ENCODE measurements around the gene UGT1A8.
"Not testable (repeated sequence)": the region's sequence is repeated elsewhere in the genome, so short reads cannot be mapped to it uniquely, and the experiment has no call there.

The UGT1A8 gene

GRCh38 chr2:233681521-233682099 is 64.2 kb downstream of the UGT1A8 start, which contains the start of gene UGT1A7:
Gene UGT1A7 (plus strand): TSS chr2:233681901. CDS start chr2:233681938, 37 bp downstream.
- intact Hi-C loops (cut with DNase I): no loop called here

GRCh38 chr2:233684640-233685039 is 67.2 kb downstream of the UGT1A8 start:
- intact Hi-C loops (cut with DNase I): no loop called here
- DNase-seq: no peak

More at GRCh38 chr2:233681521-233682099, 64.2 kb downstream of the UGT1A8 start, which contains the start of gene UGT1A7:
- no peak for DNase-seq

GRCh38 chr2:233686928-233687327 is 69.5 kb downstream of the UGT1A8 start:
- intact Hi-C loops (cut with DNase I): no loop called here
- DNase-seq: no peak

GRCh38 chr2:233688341-233688740 is 70.9 kb downstream of the UGT1A8 start:
- DNase-seq: no peak
- intact Hi-C loops (cut with DNase I): no loop called here

GRCh38 chr2:233689031-233689430 is 71.6 kb downstream of the UGT1A8 start:
- no peak for DNase-seq
- intact Hi-C loops (cut with DNase I): no loop called here

- no peak for DNase-seq
These were observed 72.1 kb downstream of the UGT1A8 start for GRCh38 chr2:233689501-233689900.

GRCh38 chr2:233690444-233690843 is 73.0 kb downstream of the UGT1A8 start:
- intact Hi-C loops (cut with DNase I): no loop called here
- DNase-seq: no peak

More at GRCh38 chr2:233689501-233689900, 72.1 kb downstream of the UGT1A8 start:
- intact Hi-C loops (cut with DNase I): no loop called here

- intact Hi-C loops (cut with DNase I): no loop called here
- no peak for DNase-seq
These were observed 74.3 kb downstream of the UGT1A8 start for GRCh38 chr2:233691443-233692433.

- DNase-seq: no peak
- intact Hi-C loops (cut with DNase I): no loop called here
These were observed 75.2 kb downstream of the UGT1A8 start, which contains the start of gene UGT1A6 for GRCh38 chr2:233692648-233693047. Gene UGT1A6 (plus strand): TSS chr2:233692890. CDS start chr2:233693005, 115 bp downstream.

- no peak for DNase-seq
- intact Hi-C loops (cut with DNase I): no loop called here
These were observed 76.5 kb downstream of the UGT1A8 start for GRCh38 chr2:233693963-233694362.

- intact Hi-C loops (cut with DNase I): no loop called here
- no peak for DNase-seq
These were observed 81.3 kb downstream of the UGT1A8 start for GRCh38 chr2:233698740-233699139.

- no peak for DNase-seq
- intact Hi-C loops (cut with DNase I): no loop called here
These were observed 82.1 kb downstream of the UGT1A8 start for GRCh38 chr2:233699424-233700027.

- intact Hi-C loops (cut with DNase I): no loop called here
- no peak for DNase-seq
These were observed 82.7 kb downstream of the UGT1A8 start for GRCh38 chr2:233700028-233700635.

GRCh38 chr2:233700842-233701241 is 83.4 kb downstream of the UGT1A8 start:
- DNase-seq; intact Hi-C loops (cut with DNase I): not testable (repeated sequence)

GRCh38 chr2:233702238-233702637 is 84.8 kb downstream of the UGT1A8 start:
- no peak for DNase-seq
- intact Hi-C loops (cut with DNase I): no loop called here

- intact Hi-C loops (cut with DNase I): no loop called here
- DNase-seq: no peak
These were observed 88.6 kb downstream of the UGT1A8 start for GRCh38 chr2:233705911-233706506.

GRCh38 chr2:233706720-233707119 is 89.3 kb downstream of the UGT1A8 start:
- no peak for DNase-seq
- intact Hi-C loops (cut with DNase I): no loop called here

GRCh38 chr2:233707940-233708644 is 90.7 kb downstream of the UGT1A8 start:
- intact Hi-C loops (cut with DNase I): no loop called here
- DNase-seq: no peak

GRCh38 chr2:233708942-233709341 is 91.5 kb downstream of the UGT1A8 start:
- no peak for DNase-seq
- intact Hi-C loops (cut with DNase I): no loop called here

Measured in posterior cingulate gyrus (tissue), 11 donors.